ENCODE results near the gene AHI1.

AHI1 gene

DNA sequence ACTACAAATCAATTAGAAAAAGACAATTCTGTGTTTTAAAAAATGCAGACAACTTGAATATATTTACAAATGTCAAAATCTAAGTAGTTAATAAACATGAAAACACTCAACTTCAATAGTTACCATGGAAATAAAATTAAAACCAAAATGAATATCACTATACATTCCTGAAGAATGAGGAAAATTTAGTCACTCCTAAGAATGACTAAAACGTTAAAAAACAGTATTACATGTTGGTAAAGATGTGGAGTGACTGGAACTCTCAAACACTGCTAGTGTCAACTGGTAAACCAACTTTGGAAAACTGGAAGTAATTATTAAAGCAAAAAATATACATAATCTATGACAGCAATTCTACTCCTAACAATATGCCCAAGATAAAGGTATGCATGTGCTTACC, 36.3 kb downstream of the AHI1 start:
- Histone ChIP-seq H3K4me3 (ENCODE audit: low read length) (no peak overlapping the region), H3K9me3 (ENCODE audit: control insufficient read depth, insufficient read depth, low read length) (no peaks in the 10 kb centered on the region), H3K27me3 (ENCODE audit: control insufficient read depth, insufficient read depth, low read length) (no peaks in the 10 kb centered on the region), H3K27ac (ENCODE audit: low read length) (no peak overlapping the region), H3K4me1 (ENCODE audit: control insufficient read depth, insufficient read depth, low read length) (no peaks in the 10 kb centered on the region), H3K36me3 (ENCODE audit: control insufficient read depth, insufficient read depth, low read length) (no peaks in the 10 kb centered on the region; the same call in 1 of the 2 replicates)
- WGBS (ENCODE audit: insufficient coverage, insufficient read length), result no CpG with 5 or more reads among the region's 1 CpG
- DNase-seq (ENCODE audit: low read depth, low spot score), result no peak

DNA sequence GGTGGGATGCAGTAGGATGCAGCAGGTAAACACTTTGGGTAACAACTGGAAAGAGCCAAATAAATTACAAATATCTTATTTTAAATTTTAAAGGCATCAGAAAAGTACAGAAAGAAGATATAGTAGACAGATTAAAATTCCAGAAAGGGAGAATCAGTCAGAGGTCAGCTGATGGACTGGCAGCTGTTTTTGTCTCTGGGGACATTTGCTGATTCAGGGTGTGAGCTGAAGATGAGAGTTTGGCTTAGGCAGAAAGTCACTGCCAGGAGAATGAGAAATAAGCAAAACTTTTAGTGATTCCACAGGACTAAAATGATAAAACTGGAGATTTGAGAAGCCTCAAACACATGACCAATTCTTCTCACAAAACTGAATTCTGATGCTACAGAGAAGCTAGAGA, 39.5 kb downstream of the AHI1 start:
- H3K36me3 ChIP-seq (ENCODE audit: control insufficient read depth, insufficient read depth, low read length), result no peaks in the 10 kb centered on the region
- H3K4me1 ChIP-seq (ENCODE audit: control insufficient read depth, insufficient read depth, low read length), result no peaks in the 10 kb centered on the region
- H3K9me3 ChIP-seq (ENCODE audit: control insufficient read depth, insufficient read depth, low read length), result no peaks in the 10 kb centered on the region
- DNase-seq (ENCODE audit: low read depth, low spot score), result no peak
- no peaks in the 10 kb centered on the region for H3K27me3 ChIP-seq (ENCODE audit: control insufficient read depth, insufficient read depth, low read length)
- H3K27ac ChIP-seq (ENCODE audit: low read length), result no peak overlapping the region
- H3K4me3 ChIP-seq (ENCODE audit: low read length), result no peak overlapping the region

DNA sequence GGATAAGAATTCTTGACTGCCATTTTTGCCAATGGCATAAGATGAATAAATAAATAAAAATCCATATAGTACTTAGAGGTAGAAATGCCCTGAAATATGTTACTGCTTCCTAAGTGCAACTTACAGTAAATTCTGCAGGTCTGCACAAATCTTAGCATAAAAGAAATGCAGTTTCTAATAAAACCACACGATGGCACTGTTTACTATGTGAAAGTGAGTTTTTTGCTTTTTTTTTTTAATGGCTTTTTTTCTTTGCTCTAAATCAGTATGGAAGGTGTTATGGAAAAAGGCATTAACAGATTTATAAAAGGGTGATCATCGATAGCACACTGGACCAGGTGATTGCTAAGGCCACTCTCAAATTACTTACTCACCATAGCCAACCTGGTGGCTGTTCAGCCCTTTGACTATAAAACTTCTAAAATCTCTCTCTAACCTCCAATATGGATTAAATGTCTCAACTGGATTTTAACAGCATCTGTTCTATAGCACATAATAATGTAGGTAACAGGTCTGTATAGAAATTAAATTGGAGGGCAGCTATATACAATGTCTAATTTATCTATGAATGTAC, 45.8 kb downstream of the AHI1 start:
- H3K9me3 ChIP-seq (ENCODE audit: control insufficient read depth, insufficient read depth, low read length), result no peaks in the 10 kb centered on the region
- DNase-seq (ENCODE audit: low read depth, low spot score), result no peak
- no peak overlapping the region for H3K4me3 ChIP-seq (ENCODE audit: low read length)
- no peak overlapping the region for H3K27ac ChIP-seq (ENCODE audit: low read length)
- no CpG with 5 or more reads among the region's 2 CpGs for WGBS (ENCODE audit: insufficient coverage, insufficient read length)
- H3K36me3 ChIP-seq (ENCODE audit: control insufficient read depth, insufficient read depth, low read length), result no peaks in the 10 kb centered on the region
- H3K4me1 ChIP-seq (ENCODE audit: control insufficient read depth, insufficient read depth, low read length), result no peaks in the 10 kb centered on the region
- no peaks in the 10 kb centered on the region for H3K27me3 ChIP-seq (ENCODE audit: control insufficient read depth, insufficient read depth, low read length)

DNA sequence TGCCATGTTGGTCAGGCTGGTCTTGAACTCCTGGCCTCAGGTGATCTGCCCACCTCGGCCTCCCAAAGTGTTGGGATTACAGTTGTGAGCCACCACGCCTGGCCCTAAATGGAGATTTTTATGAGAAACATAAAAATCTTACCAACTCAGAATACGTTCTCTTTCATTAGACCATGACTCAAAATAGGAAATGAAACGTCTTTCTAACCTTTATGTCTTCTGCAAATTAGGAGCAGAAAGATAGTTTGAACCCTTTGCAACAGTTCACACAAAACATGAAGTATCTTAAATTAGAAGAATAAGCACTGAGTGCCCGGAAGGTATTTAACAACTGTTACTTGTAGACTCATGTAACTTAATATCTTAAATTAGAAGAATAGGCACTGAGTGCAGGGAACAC, 48.3 kb downstream of the AHI1 start:
- H3K27ac ChIP-seq (ENCODE audit: low read length), result no peak overlapping the region
- DNase-seq (ENCODE audit: low read depth, low spot score), result no peak
- no peaks in the 10 kb centered on the region for H3K36me3 ChIP-seq (ENCODE audit: control insufficient read depth, insufficient read depth, low read length)
- H3K9me3 ChIP-seq (ENCODE audit: control insufficient read depth, insufficient read depth, low read length), result no peaks in the 10 kb centered on the region
- H3K27me3 ChIP-seq (ENCODE audit: control insufficient read depth, insufficient read depth, low read length), result no peaks in the 10 kb centered on the region
- H3K4me3 ChIP-seq (ENCODE audit: low read length), result no peak overlapping the region
- H3K4me1 ChIP-seq (ENCODE audit: control insufficient read depth, insufficient read depth, low read length), result no peaks in the 10 kb centered on the region
- no CpG with 5 or more reads among the region's 5 CpGs for WGBS (ENCODE audit: insufficient coverage, insufficient read length)

DNA sequence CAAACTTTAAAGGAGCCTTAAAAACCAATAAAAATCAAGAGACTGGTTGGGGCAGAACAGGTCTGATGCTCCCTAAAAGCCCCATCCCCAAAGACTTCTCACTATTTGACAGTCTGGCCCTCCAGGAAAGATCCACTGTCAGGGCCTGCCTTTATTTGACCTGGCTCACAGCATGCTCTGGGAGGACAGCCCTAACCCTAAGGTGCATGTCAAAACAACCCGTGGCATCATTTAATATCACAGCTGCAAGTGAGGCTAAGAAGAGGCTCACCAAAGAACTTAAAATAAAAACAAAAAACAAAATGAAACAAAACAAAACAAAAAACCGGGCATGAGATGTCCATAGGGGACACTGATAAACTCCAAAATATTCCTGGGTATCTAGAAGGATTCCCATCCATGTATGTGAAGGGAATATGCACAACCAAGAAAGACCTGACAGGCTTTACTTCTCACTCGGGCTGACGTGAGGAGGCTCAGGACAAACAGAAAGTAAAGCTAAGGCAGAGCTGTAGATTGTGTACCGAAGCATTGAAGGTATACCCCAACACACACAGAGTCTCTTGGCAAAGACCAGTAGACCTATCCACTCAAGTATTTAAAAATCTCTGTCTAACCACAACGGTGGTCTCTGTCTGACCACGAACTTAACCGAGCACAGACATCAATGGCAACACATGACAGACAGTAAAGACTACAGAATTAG, 57.3 kb downstream of the AHI1 start:
- no peak overlapping the region for H3K27ac ChIP-seq (ENCODE audit: low read length)
- no peak overlapping the region for H3K4me3 ChIP-seq (ENCODE audit: low read length)
- no CpG with 5 or more reads among the region's 8 CpGs for WGBS (ENCODE audit: insufficient coverage, insufficient read length)
- no peaks in the 10 kb centered on the region for H3K4me1 ChIP-seq (ENCODE audit: control insufficient read depth, insufficient read depth, low read length)
- no peaks in the 10 kb centered on the region for H3K9me3 ChIP-seq (ENCODE audit: control insufficient read depth, insufficient read depth, low read length)
- no peaks in the 10 kb centered on the region for H3K27me3 ChIP-seq (ENCODE audit: control insufficient read depth, insufficient read depth, low read length)
- H3K36me3 ChIP-seq (ENCODE audit: control insufficient read depth, insufficient read depth, low read length), result no peaks in the 10 kb centered on the region
- no peak for DNase-seq (ENCODE audit: low read depth, low spot score)

DNA sequence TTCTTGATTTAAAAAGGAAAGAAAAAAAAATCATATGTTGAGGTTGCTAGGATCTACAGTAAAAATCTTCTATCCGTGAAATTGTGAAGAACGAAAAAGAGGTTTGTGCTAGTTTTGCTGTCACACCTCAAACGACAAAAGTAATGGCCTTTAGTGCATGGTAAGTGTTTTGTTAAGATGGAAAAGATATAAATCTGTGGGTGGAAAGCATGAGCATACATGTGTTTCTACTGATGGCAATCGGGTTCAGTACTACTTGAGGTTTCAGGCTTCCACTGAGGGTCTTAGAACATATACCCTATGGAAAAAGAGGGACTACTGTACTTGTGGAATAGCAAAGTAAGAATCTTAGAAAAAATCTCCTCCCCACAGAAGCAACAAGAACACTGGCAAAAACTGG, 58.0 kb downstream of the AHI1 start:
- WGBS (ENCODE audit: insufficient coverage, insufficient read length), result no CpG with 5 or more reads among the region's 4 CpGs

DNA sequence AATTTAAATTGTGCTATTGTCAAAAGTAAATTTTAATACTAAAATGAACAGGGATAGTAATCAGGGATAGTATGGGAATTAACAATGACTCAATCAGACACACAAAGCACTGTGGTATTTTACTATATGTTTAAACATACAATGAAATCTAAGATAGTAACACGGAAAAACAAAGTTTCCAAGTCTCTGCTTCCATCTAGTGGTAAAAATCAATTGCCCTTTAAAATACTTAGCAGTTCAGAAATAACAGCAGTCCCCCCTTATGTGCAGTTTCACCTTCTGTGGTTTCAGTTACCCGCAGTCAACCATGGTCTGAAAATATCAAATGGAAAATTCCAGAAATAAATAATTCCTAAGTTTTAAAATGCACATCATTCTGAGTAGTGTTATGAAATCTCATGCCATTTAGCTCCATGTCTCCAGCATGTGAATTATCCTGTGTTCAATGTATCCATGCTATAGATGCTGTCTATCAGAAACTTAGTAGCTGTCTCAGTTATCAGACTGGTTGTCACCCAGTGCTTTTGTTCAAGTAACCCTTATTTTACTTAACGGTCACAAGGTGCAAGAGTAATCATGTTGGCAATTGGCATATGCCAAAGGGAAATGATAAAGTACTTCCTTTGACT, 58.5 kb downstream of the AHI1 start:
- no peaks in the 10 kb centered on the region for H3K36me3 ChIP-seq (ENCODE audit: control insufficient read depth, insufficient read depth, low read length)
- H3K9me3 ChIP-seq (ENCODE audit: control insufficient read depth, insufficient read depth, low read length), result no peaks in the 10 kb centered on the region
- no peaks in the 10 kb centered on the region for H3K4me1 ChIP-seq (ENCODE audit: control insufficient read depth, insufficient read depth, low read length)
- H3K4me3 ChIP-seq (ENCODE audit: low read length), result no peak overlapping the region
- no peak overlapping the region for H3K27ac ChIP-seq (ENCODE audit: low read length)
- H3K27me3 ChIP-seq (ENCODE audit: control insufficient read depth, insufficient read depth, low read length), result no peaks in the 10 kb centered on the region
- no CpG with 5 or more reads among the region's 3 CpGs for WGBS (ENCODE audit: insufficient coverage, insufficient read length)
- no peak for DNase-seq (ENCODE audit: low read depth, low spot score)

More for the DNA sequence above, 58.0 kb downstream of the AHI1 start:
- H3K9me3 ChIP-seq (ENCODE audit: control insufficient read depth, insufficient read depth, low read length), result no peaks in the 10 kb centered on the region
- H3K27ac ChIP-seq (ENCODE audit: low read length), result no peak overlapping the region
- H3K4me1 ChIP-seq (ENCODE audit: control insufficient read depth, insufficient read depth, low read length), result no peaks in the 10 kb centered on the region
- no peak for DNase-seq (ENCODE audit: low read depth, low spot score)
- no peaks in the 10 kb centered on the region for H3K27me3 ChIP-seq (ENCODE audit: control insufficient read depth, insufficient read depth, low read length)
- H3K36me3 ChIP-seq (ENCODE audit: control insufficient read depth, insufficient read depth, low read length), result no peaks in the 10 kb centered on the region
- no peak overlapping the region for H3K4me3 ChIP-seq (ENCODE audit: low read length)

DNA sequence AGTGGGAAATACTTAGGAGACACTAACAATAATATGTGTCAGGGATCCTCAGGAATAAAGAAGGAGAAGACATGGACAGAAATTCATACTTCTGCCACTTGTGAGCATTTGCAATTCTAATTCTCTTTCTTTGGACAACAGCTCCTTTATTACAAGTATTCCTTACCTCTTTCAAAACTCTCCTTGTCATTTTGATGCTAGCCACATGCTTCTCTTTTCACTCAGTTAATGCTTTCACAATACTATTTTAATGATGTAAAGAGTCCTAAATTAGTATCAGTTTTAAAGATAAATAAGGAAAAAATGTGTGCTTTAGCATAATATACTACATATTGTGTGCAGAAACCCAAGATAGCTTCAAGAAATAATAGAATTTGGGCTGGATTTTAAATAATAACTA, 62.5 kb downstream of the AHI1 start:
- H3K27ac ChIP-seq (ENCODE audit: low read length), result no peak overlapping the region
- no peak for DNase-seq (ENCODE audit: low read depth, low spot score)
- no peak overlapping the region for H3K4me3 ChIP-seq (ENCODE audit: low read length)
- no peaks in the 10 kb centered on the region for H3K9me3 ChIP-seq (ENCODE audit: control insufficient read depth, insufficient read depth, low read length)
- H3K27me3 ChIP-seq (ENCODE audit: control insufficient read depth, insufficient read depth, low read length), result no peaks in the 10 kb centered on the region
- no peaks in the 10 kb centered on the region for H3K36me3 ChIP-seq (ENCODE audit: control insufficient read depth, insufficient read depth, low read length)
- H3K4me1 ChIP-seq (ENCODE audit: control insufficient read depth, insufficient read depth, low read length), result no peaks in the 10 kb centered on the region

DNA sequence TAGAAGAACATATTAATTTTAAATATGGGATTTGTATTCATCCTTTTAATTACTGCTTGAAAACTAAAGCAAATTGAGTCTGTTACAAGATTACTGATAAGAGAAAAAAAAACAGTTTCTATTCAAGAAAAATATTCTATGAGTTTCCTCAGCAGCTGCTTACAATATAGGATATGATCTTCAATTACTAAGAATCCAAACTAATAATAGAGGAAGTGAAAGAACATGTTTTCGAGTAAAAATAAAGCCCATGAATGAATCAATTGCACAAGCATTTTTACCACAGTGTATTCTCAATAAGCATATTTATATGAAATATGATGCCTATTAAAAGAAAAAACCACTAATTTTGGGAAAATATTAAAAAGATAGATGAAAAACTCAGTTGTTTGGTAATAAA, 63.4 kb downstream of the AHI1 start:
- H3K4me3 ChIP-seq (ENCODE audit: low read length), result no peak overlapping the region
- H3K4me1 ChIP-seq (ENCODE audit: control insufficient read depth, insufficient read depth, low read length), result no peaks in the 10 kb centered on the region
- DNase-seq (ENCODE audit: low read depth, low spot score), result no peak
- whole genome bisulfite sequencing (ENCODE audit: insufficient coverage, insufficient read length), result no CpG with 5 or more reads among the region's 1 CpG
- no peaks in the 10 kb centered on the region for H3K36me3 ChIP-seq (ENCODE audit: control insufficient read depth, insufficient read depth, low read length)
- H3K27me3 ChIP-seq (ENCODE audit: control insufficient read depth, insufficient read depth, low read length), result no peaks in the 10 kb centered on the region
- no peaks in the 10 kb centered on the region for H3K9me3 ChIP-seq (ENCODE audit: control insufficient read depth, insufficient read depth, low read length)
- no peak overlapping the region for H3K27ac ChIP-seq (ENCODE audit: low read length)

DNA sequence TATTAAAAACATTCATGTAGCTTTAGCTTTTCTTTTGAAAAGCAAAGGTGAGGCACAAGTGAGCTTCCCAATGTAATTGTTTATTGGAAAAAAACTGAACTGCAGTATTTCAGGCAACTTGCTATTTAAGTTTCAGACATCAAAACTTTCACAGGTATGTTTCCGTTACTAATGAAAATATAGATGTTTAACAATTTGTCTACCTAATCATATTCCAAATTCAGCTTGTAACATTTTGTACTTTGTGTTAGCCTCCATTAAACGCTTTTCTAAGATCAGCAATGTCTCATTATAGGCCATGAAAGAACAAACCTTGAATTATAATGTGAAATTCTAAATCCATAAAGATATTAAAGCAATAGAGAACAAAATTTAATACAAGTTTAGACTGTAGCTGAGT, 69.5 kb downstream of the AHI1 start:
- Histone ChIP-seq H3K9me3 (ENCODE audit: control insufficient read depth, insufficient read depth, low read length) (no peaks in the 10 kb centered on the region), H3K4me1 (ENCODE audit: control insufficient read depth, insufficient read depth, low read length) (no peaks in the 10 kb centered on the region), H3K27ac (ENCODE audit: low read length) (no peak overlapping the region), H3K27me3 (ENCODE audit: control insufficient read depth, insufficient read depth, low read length) (no peaks in the 10 kb centered on the region), H3K36me3 (ENCODE audit: control insufficient read depth, insufficient read depth, low read length) (no peaks in the 10 kb centered on the region), H3K4me3 (ENCODE audit: low read length) (no peak overlapping the region)
- WGBS (ENCODE audit: insufficient coverage, insufficient read length), result no CpG with 5 or more reads among the region's 2 CpGs
- DNase-seq (ENCODE audit: low read depth, low spot score), result no peak

DNA sequence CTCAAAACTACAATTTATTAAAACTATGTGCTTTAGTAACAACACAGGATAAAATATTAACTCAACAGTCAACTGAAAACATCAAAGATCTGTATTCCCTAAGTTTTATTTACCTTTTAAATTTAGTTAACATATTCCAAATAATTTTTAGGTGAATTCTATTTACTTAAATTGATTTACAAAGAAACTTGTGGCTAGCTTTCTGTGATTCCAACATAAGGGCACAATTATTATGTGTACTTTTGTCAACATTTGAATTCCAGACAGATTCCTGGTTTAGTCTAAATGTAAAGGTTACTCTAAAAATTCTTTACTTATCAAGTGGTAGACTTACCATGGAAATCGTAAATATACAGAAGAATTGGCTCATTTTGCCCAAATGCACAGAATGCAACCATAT, 70.7 kb downstream of the AHI1 start:
- WGBS (ENCODE audit: insufficient coverage, insufficient read length), result no CpG with 5 or more reads among the region's 1 CpG
- no peak overlapping the region for H3K27ac ChIP-seq (ENCODE audit: low read length)
- H3K9me3 ChIP-seq (ENCODE audit: control insufficient read depth, insufficient read depth, low read length), result no peaks in the 10 kb centered on the region
- H3K4me1 ChIP-seq (ENCODE audit: control insufficient read depth, insufficient read depth, low read length), result no peaks in the 10 kb centered on the region
- no peaks in the 10 kb centered on the region for H3K27me3 ChIP-seq (ENCODE audit: control insufficient read depth, insufficient read depth, low read length)
- no peak overlapping the region for H3K4me3 ChIP-seq (ENCODE audit: low read length)
- no peak for DNase-seq (ENCODE audit: low read depth, low spot score)
- H3K36me3 ChIP-seq (ENCODE audit: control insufficient read depth, insufficient read depth, low read length), result no peaks in the 10 kb centered on the region
